ACC112 (cell line): ENCODE measurements around the gene E2F2.
"Not testable (repeated sequence)": the region's sequence is repeated elsewhere in the genome, so short reads cannot be mapped to it uniquely, and the experiment has no call there.

Source experiments
- H2AFZ ChIP-seq: fragments of 200-600 bp; sonication (generic); one replicate; pipeline ENCODE4 v1.6.0; 2017; ENCODE audit warnings: antibody characterized with exemption, low read length; ENCODE audit not compliant: unreplicated experiment
- H3K27ac ChIP-seq: fragments of 200-600 bp; sonication (generic); 2 replicates; pipeline ENCODE4 v1.5.1; 2014; ENCODE audit warnings: low read depth, mild to moderate bottlenecking, antibody characterized with exemption, low read length, moderate library complexity
- H3K27me3 ChIP-seq: fragments of 200-600 bp; sonication (generic); 2 replicates; pipeline ENCODE4 v1.6.1; 2014; ENCODE audit warnings: mild to moderate bottlenecking, antibody characterized with exemption, low read length, moderate library complexity, mixed read lengths; ENCODE audit not compliant: insufficient read depth
- H3K36me3 ChIP-seq: fragments of 200-600 bp; sonication (generic); 2 replicates; pipeline ENCODE4 v1.6.1; 2016; ENCODE audit warnings: mild to moderate bottlenecking, antibody characterized with exemption, low read length, moderate library complexity, mixed read lengths; ENCODE audit not compliant: insufficient read depth
- H3K4me1 ChIP-seq: fragments of 200-600 bp; sonication (generic); one replicate; pipeline ENCODE4 v1.6.1; 2016; ENCODE audit warnings: low read length, mixed read lengths; ENCODE audit not compliant: insufficient read depth, unreplicated experiment, control insufficient read depth
- H3K4me3 ChIP-seq: fragments of 200-600 bp; sonication (generic); 2 replicates; pipeline ENCODE4 v1.5.1; 2014; ENCODE audit warnings: mild to moderate bottlenecking, low read depth, low read length
- H3K79me2 ChIP-seq: fragments of 200-600 bp; sonication (generic); one replicate; pipeline ENCODE4 v1.6.0; 2016; ENCODE audit warnings: low read length; ENCODE audit not compliant: control insufficient read depth, unreplicated experiment, insufficient read depth

Gene E2F2

GRCh38 chr1:23514111-23514679 is 16.8 kb downstream of the E2F2 start:
- H2AFZ ChIP-seq: no peak overlapping the region
- H3K4me3 ChIP-seq: no peak overlapping the region
- H3K4me1 ChIP-seq: no peaks in the 10 kb centered on the region
- H3K79me2 ChIP-seq: no peaks in the 10 kb centered on the region
- no peaks in the 10 kb centered on the region for H3K27me3 ChIP-seq
- no peak overlapping the region for H3K27ac ChIP-seq
- H3K36me3 ChIP-seq: no peaks in the 10 kb centered on the region

GRCh38 chr1:23509896-23510295 is 21.1 kb downstream of the E2F2 start:
- Histone ChIP-seq H3K27ac (no peak overlapping the region), H3K4me1 (no peaks in the 10 kb centered on the region), H3K79me2 (no peaks in the 10 kb centered on the region), H3K36me3 (no peaks in the 10 kb centered on the region), H2AFZ (no peak overlapping the region), H3K27me3 (no peaks in the 10 kb centered on the region), H3K4me3 (no peak overlapping the region)

- Histone ChIP-seq H3K79me2 (no peaks in the 10 kb centered on the region), H3K4me1 (no peaks in the 10 kb centered on the region), H3K27me3 (no peaks in the 10 kb centered on the region), H3K36me3 (no peaks in the 10 kb centered on the region), H3K27ac (no peak overlapping the region), H3K4me3 (no peak overlapping the region), H2AFZ (no peak overlapping the region)
These were observed 24.5 kb downstream of the E2F2 start for GRCh38 chr1:23506376-23507107.

- no peak overlapping the region for H3K4me3 ChIP-seq
- no peak overlapping the region for H2AFZ ChIP-seq
- no peaks in the 10 kb centered on the region for H3K4me1 ChIP-seq
- no peaks in the 10 kb centered on the region for H3K27me3 ChIP-seq
- H3K79me2 ChIP-seq: no peaks in the 10 kb centered on the region
- H3K27ac ChIP-seq: no peak overlapping the region
- no peaks in the 10 kb centered on the region for H3K36me3 ChIP-seq
These were observed 25.2 kb downstream of the E2F2 start for GRCh38 chr1:23505851-23506250.

- H3K79me2 ChIP-seq, H3K27ac ChIP-seq, H3K36me3 ChIP-seq, H2AFZ ChIP-seq, H3K4me3 ChIP-seq, H3K27me3 ChIP-seq, H3K4me1 ChIP-seq: not testable (repeated sequence)
These were observed 26.9 kb downstream of the E2F2 start for GRCh38 chr1:23504156-23504555.

GRCh38 chr1:23502951-23503350 is 28.1 kb downstream of the E2F2 start:
- Histone ChIP-seq H3K4me3 (no peak overlapping the region), H3K27me3 (no peaks in the 10 kb centered on the region), H3K4me1 (no peaks in the 10 kb centered on the region), H3K79me2 (no peaks in the 10 kb centered on the region), H3K36me3 (no peaks in the 10 kb centered on the region), H2AFZ (no peak overlapping the region), H3K27ac (no peak overlapping the region)

GRCh38 chr1:23500466-23500865 is 30.6 kb downstream of the E2F2 start:
- Histone ChIP-seq H3K79me2 (no peaks in the 10 kb centered on the region), H3K4me1 (no peaks in the 10 kb centered on the region), H3K4me3 (no peak overlapping the region), H3K27me3 (no peaks in the 10 kb centered on the region), H3K36me3 (no peaks in the 10 kb centered on the region), H2AFZ (no peak overlapping the region), H3K27ac (no peak overlapping the region)

- no peaks in the 10 kb centered on the region for H3K79me2 ChIP-seq
- H3K4me3 ChIP-seq: no peak overlapping the region
- H3K4me1 ChIP-seq: no peaks in the 10 kb centered on the region
- no peak overlapping the region for H3K27ac ChIP-seq
- H3K27me3 ChIP-seq: no peaks in the 10 kb centered on the region
- H3K36me3 ChIP-seq: no peaks in the 10 kb centered on the region
- no peak overlapping the region for H2AFZ ChIP-seq
These were observed 33.1 kb downstream of the E2F2 start for GRCh38 chr1:23497777-23498439.

- Histone ChIP-seq H3K79me2 (no peaks in the 10 kb centered on the region), H3K27me3 (no peaks in the 10 kb centered on the region), H2AFZ (no peak overlapping the region), H3K4me3 (no peak overlapping the region), H3K27ac (no peak overlapping the region), H3K36me3 (no peaks in the 10 kb centered on the region), H3K4me1 (no peaks in the 10 kb centered on the region)
These were observed 34.4 kb downstream of the E2F2 start for GRCh38 chr1:23496490-23497181.

GRCh38 chr1:23494836-23495235 is 36.2 kb downstream of the E2F2 start:
- H3K27me3 ChIP-seq, H2AFZ ChIP-seq, H3K4me1 ChIP-seq, H3K36me3 ChIP-seq, H3K27ac ChIP-seq, H3K79me2 ChIP-seq, H3K4me3 ChIP-seq: not testable (repeated sequence)
